BJ (cell line): ENCODE results near the gene C20orf141. TPM values are rescaled to one million over a fixed set of nuclear protein-coding genes. Genes with fewer than 3 reads are reported as not detected.

Experiments
- CTCF ChIA-PET: fragments of 350-600 bp; formaldehyde crosslinking; extraction: SDS; loops from one replicate; lab custom pipeline; 2021; ENCODE audit warnings: antibody characterized with exemption, inconsistent platforms; lab: Yijun Ruan, JAX
- POLR2A ChIA-PET: fragments of 300-600 bp; sonication (Branson Sonifier 250); formaldehyde crosslinking; extraction: SDS; loops from one replicate; lab custom pipeline; 2021; ENCODE audit warnings: antibody characterized with exemption; lab: Charles Lee
- DNase-seq: peaks from one replicate; pipeline ENCODE4 v3.0.0-alpha.2; 2011; ENCODE audit warnings: low read depth
- H3K27me3 ChIP-seq: 2 replicates; pipeline ENCODE4 v1.6.0; 2011; ENCODE audit warnings: low read length; ENCODE audit not compliant: control insufficient read depth, insufficient read depth
- H3K36me3 ChIP-seq: 2 replicates; pipeline ENCODE4 v1.5.1; 2011; ENCODE audit warnings: low read length; ENCODE audit not compliant: control insufficient read depth, insufficient read depth
- H3K4me3 ChIP-seq: 2 replicates; pipeline ENCODE4 v1.5.1; 2011; ENCODE audit warnings: low read depth, mild to moderate bottlenecking, control low read depth, low read length
- CTCF ChIP-seq: IDR thresholded peaks from 2 replicates; pipeline ENCODE4 v1.5.1; 2011; ENCODE audit warnings: low read depth, mild to moderate bottlenecking, control low read depth, inconsistent platforms, low read length, moderate library complexity; ENCODE audit not compliant: insufficient read depth
- polyA plus RNA-seq: library from polyadenylated mRNA; depleted of rRNA; stranded (reverse); fragments of >200 nt; gene quantifications from 2 replicates; pipeline ENCODE4 v1.2.3, GENCODE V29; 2011

The C20orf141 gene
- polyA plus RNA-seq, 1 experiment = 0.12 TPM

- H3K27me3 ChIP-seq = peaks cover 30% of the 10 kb centered on the region
- no peak for DNase-seq
- H3K36me3 ChIP-seq = no peaks in the 10 kb centered on the region
- CTCF ChIA-PET = interaction anchor here (0.7 kb wide), 1 partner anchor 190 kb away, joined by 3 read pairs; no protein-coding TSS in a partner anchor
- TF ChIP-seq CTCF = no peak
- POLR2A ChIA-PET = no interaction called here
- peak overlapping the region; percentile 39 for H3K4me3 ChIP-seq
Measured at GRCh38 chr20:2799688-2800520, 14.9 kb upstream of the C20orf141 start.

GRCh38 chr20:2800521-2801285 lies 14.1 kb upstream of the C20orf141 start, which contains the start of gene CPXM1:
Gene CPXM1 (minus strand): TSS chr20:2800627. CDS start chr20:2800572, 55 bp downstream.
- POLR2A ChIA-PET = no interaction called here
- CTCF ChIA-PET = no interaction called here
- Histone ChIP-seq H3K36me3 (no peaks in the 10 kb centered on the region), H3K4me3 (peak within 1 kb of the TSS; percentile 39), H3K27me3 (peaks cover 36% of the 10 kb centered on the region)
- DNase-seq = no peak
- no peak for TF ChIP-seq CTCF

GRCh38 chr20:2801286-2801728 lies 13.5 kb upstream of the C20orf141 start:
- H3K36me3 ChIP-seq = no peaks in the 10 kb centered on the region
- ChIA-PET POLR2A (no interaction called here), CTCF (no interaction called here)
- no peak for DNase-seq
- H3K4me3 ChIP-seq = no peak overlapping the region
- H3K27me3 ChIP-seq = peaks cover 39% of the 10 kb centered on the region
- TF ChIP-seq CTCF = no peak

DNA sequence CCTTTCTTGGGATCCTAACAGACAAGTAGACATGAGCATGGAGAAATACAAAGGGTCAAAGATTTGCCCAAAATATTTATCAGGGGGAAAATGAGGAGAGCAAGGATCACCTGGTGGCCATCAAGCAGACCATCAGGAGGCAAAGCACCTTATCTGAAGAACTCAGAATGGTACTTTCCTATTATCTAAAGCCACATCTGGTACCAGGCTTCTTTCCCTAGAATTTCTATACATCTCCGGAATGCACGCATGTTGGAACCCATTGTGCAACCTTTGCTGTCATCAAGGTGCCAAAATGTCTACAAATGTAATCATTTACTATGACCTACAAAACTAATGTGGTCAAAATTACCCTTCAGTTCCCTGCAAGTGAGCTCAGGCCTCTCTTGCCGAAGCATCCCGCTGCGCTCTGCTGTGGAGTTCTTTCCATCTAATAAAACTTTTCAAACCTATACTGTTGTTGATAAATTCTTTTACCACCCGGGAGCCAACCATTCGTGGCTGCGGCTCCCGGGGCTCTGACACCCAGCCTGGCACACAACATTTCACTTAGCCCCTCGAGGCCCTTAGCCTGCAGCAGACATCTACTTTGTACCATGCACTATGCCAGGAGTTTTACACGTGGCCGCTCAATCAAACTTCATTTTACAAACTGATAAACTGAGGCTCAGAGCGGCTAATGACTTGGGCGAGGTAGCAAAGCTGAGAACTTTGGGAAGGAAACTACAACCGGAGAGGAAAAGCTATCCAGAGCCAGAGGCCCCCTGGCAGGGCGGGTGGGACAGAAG lies 10.6 kb upstream of the C20orf141 start:
- Histone ChIP-seq H3K27me3 (peaks cover 43% of the 10 kb centered on the region), H3K36me3 (no peaks in the 10 kb centered on the region), H3K4me3 (no peak overlapping the region)
- no peak for DNase-seq
- CTCF ChIA-PET = interaction anchor here (1.2 kb wide), 1 partner anchor 14 kb away, joined by 3 read pairs; no protein-coding TSS in a partner anchor
- no peak for TF ChIP-seq CTCF
- POLR2A ChIA-PET = no interaction called here
